Superior temporal gyrus (tissue), 1 donor: ENCODE measurements around the gene DUSP28.
A peak's percentile ranks its signal among the peaks of the same experiment; 100 is the strongest.
"Not testable (repeated sequence)": the region's sequence is repeated elsewhere in the genome, so short reads cannot be mapped to it uniquely, and the experiment has no call there.

ENCODE experiments used
- DNase-seq: peaks from one replicate; pipeline ENCODE4 v3.0.0-alpha.2; 2016; ENCODE audit errors: extremely low spot score

The DUSP28 gene

DNA sequence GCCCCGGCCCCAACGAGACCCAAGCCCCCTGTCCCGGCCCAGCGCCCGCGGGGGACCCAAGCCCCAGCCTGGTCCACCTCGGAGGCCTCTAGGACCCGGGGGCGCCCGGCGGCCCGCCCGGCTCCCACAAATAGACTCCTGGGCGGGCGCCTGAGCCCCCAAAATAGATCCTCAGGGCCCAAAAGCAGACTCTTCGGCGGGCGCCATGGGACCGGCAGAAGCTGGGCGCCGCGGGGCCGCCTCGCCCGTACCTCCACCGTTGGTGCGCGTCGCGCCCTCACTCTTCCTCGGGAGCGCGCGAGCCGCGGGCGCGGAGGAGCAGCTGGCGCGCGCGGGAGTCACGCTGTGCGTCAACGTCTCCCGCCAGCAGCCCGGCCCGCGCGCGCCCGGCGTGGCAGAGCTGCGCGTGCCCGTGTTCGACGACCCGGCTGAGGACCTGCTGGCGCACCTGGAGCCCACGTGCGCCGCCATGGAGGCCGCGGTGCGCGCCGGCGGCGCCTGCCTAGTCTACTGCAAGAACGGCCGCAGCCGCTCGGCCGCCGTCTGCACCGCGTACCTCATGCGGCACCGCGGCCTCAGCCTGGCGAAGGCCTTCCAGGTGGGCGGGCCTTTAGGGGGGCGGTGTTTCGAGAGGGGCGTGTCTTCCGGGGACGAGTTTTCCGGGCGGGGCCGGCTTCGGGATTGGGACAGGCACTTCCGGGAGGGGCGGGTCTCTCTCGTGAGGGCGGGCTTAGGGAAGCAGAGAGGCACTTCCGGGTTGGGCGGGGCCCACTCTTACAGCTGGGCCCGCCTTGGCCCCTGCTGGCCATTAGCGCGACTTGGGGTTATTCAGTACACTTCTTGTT lies 545 bp downstream of the DUSP28 start:
- DNase-seq = peak; percentile 98

DNA sequence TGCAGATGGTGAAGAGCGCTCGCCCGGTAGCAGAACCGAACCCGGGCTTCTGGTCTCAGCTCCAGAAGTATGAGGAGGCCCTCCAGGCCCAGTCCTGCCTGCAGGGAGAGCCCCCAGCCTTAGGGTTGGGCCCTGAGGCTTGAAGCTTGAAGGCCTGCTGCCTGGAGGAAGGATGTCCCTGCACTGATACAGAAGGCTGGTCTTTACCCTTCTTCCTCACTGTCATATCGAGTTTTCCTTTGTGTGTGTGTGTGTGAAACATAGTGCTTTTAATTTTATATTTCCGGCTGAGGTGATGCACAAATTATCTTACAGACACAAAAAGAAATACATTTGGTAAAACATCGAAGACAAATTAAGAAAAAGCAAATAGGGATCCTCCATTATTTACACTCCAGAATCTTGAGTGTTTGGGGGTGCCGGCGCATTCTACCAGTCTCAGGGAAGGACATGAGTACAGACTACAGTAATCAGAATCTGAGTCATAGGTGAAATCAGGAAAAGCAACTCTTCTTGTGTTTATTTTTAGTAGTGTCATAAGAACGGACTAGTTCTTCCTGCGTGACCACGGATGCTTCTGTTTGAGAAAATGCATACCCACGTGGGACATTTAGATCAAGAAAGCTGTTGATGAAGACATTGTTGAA lies 1.3 kb downstream of the DUSP28 start:
- peak; percentile 40 for DNase-seq

DNA sequence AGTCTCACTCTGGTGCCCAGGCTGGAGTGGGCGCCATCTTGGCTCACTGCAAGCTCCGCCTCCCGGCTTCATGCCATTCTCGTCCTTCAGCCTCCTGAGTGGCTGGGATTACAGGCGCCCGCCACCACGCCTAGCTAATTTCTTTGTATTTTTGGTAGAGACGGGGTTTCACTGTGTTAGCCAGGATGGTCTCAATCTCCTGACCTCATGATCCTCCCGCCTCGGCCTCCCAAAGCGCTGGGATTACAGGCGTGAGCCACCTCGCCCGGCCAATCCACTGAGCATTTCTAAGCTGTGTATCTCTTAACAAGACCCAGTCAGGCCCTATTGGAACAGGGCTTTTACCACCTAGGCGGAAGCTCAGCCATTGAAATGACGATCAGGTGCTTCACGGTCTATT lies 3.1 kb downstream of the DUSP28 start:
- not testable (repeated sequence) for DNase-seq

DNA sequence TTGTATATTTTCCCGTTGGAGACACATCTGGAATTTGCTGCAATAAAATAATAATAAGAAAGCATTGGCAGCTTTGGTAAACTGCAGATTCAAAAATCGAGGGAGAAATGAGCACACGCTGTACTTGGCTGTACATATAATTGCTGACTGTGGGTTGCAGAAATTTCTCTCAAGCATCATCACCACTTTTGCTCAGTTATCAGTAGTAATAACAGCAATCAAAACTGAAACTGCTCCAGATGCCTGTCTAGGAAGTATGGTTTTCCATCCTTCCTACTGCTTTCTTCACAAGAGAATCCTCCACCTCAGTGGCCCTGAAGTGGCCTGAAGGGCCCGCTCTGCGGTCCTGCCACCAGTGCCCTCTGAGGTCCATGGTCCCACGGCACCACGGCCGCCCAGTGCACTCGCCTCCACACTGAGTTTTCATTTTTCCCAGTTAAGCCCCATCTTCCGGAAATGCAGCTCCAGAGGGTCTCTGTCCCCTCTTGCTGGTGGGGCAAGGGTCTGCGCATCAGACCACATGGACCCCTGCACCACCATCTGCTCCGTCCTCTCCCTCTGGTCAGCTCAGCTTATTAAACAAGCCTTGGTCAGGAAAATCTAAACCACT lies 3.9 kb downstream of the DUSP28 start:
- no peak for DNase-seq

DNA sequence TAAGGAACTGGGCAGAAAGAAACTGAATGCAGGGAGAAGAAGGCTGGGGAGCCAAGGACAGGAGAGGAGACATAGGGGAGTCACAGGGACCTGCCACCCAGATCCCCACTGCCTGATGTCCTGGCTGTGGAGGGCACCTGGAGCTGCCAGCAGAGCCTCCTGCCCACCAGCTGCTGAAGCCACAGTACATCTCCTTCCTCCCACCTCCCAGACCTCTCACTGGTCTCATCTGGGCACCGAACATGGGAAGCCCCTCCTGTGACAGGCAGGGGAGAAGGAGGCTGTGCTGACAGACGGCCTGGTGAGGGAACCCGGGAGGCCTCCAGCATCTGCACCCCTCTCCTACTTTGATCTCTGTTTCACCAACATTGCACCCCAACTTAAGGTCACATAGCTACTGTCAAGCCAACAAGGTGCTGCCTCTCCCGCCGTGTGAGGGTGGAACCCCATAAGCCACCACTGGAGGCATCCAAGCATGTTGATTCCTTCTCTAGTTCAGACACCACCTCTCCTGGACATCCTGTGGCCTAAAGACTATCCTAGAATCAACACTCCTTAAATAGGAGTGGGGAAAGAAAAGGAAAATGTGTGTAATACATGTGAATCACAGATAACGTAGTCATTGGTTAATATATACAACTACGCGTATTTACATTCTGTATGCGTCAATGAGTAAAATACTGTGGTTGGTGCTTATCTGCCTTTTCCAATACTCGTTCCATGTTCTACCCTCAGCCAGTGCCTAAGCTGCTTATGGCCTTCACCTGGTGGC lies 4.6 kb downstream of the DUSP28 start:
- DNase-seq = no peak

DNA sequence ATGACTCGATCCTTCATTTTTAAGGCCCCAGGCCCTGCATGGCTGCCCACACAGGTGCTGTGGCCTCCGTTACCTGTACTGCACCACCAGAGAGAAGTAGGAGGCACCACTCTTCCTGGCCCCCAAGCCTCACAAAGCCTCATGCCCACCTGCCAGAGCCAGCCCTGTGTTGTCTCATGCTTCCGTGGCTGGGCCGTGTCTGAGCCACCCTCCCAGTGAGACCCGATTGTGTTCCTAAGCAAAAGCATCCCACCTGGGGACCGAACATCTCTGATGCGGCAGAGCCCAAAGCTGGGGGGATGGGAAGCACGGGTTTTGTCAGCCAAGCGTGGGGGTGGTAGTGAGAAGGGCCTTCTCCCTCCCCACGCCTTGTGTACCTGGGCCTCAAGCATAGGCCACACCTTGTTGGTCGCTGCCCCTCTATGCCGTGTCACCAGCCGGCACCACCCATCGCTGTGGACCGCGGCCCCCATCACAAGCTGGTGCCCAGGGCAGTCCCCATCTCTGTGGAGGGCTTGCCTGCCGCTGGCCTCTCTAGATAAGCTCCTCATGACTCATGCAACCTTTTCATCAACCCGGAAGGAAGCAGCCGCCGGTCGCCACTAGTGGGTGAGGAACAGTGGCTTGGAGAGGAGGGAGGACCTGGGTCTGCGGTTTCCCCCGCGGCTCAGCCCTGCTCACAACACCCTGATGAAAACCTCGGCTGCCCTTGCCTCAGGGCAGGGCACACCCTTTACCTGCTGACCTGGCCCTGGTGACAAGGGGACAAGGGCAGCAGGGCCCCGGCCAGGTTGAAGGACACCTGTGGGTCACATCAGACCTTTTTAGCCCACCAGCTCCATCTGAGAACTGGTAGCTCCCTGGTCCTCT lies 5.4 kb downstream of the DUSP28 start:
- DNase-seq = no peak

DNA sequence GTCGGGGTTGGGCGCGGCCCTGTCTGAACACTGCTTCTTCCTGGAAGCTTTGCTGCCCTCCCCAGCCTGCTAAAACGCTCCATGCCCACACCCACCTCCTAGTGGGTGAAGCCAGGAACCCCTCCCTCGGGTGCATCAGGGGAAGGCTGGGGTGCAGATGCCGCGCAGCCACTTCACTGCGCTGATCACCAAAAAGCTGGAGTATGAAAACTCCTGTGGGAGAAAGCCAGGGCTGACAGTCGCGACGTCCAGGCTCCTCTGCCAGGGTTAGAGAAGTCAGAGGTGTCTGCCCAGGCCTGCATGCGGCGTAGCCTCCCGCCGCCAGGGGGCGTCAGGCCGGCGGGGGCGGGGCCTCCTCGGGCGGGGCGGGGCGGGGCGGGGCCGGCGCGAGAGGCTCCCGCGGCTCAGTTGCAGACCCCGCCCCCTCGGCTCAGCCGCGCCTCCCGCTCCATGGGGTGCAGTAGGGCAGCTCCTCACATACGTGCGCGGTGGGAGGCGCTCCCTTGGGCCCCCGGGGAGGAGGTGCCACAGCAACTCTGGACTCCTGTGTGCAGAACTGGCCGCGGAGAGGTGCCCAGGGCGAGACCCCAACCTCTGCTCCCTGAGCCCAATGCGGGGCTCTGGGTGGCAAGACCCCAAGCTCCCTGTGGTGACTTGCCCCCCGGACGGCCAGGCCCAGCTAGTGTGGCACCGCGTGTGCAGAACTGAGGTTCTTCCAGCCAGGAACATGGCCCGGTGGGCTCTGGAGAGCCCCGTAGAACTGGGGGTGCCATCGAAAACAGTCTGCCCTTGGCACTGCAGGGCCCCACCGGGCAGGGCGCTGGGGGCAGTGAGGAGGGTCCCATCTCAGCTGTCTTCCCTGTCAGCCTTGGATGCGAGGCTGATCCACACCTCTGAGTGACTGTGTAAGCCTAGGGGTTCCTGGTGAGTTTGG lies 6.3 kb downstream of the DUSP28 start:
- DNase-seq = peak; percentile 78

DNA sequence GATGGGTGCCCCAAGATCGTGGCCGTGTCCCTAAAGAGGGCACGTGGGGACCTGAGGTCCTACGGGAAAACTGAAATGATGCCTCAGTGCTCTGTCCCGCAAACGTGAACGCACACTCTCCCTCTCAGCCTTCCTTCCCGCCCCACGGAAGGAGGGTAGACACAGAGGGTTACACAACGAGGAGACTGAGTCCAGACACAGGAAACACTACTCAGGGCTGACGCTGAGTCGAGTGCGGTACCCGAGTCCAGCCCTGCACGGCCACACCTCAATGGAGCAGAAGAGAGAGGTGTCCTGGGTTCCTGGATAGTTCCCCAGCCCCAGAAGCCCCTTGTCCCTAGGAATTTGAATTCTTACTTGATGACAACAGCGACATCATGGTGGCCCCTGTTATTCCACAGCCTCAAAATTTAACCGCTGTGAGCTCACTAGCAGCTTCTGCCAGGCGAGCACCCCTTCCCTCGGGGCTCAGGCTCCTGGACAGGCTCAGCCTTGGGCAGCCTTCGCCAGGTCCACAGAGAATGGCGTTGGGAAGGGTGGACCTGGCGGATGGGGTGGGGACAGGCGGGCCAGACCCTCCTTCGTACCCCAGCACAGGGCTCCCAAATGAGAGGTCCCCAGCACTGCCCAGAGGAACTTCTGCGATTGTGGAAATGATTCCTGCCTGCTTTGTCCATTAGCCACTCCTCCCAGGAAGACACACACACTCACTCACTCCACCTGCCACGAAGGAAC lies 7.1 kb downstream of the DUSP28 start:
- DNase-seq = peak; percentile 19

DNA sequence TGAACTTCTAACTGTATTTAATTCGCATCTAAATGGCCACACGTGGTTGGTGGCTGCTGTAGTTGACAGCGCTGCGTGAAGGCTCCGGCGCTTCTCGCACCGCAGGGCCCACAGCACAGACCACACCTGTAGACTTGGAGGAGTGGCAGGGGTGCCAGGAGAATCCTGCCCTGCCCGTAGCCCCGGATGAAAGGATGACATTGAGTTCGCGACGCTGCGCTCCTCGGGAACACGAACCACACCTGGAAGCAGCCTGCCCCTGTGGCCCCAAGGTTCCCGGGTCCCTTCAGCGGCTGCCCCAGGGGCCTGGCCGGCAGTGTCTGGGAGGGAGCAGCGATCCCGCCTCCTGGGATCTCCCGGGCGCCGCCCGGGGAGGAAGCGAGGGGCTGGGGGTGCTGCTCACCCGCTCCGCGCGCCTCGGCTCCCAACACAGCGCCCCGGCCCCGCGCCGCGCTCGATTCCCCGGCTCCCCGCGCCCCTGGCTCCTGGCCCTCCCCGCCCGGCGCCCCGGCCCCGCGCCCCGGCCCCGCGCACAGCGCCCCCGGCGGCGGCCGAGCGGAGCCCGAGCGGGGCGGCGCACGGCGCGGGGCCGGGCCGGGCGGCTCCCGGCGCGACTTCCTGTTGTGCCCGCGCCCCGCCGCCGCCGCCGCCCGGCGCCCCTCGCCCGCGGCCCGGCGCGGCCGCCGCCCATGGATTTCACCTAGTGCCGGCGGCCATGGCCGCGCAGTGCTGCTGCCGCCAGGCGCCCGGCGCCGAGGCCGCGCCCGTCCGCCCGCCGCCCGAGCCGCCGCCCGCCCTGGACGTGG lies 7.9 kb downstream of the DUSP28 start, which contains the start of gene RNPEPL1:
RNPEPL1 (plus strand) TSS at position 613 of the 806 bp plus-strand sequence; CDS start at position 716, 103 bp downstream.
- peak; percentile 32 for DNase-seq

DNA sequence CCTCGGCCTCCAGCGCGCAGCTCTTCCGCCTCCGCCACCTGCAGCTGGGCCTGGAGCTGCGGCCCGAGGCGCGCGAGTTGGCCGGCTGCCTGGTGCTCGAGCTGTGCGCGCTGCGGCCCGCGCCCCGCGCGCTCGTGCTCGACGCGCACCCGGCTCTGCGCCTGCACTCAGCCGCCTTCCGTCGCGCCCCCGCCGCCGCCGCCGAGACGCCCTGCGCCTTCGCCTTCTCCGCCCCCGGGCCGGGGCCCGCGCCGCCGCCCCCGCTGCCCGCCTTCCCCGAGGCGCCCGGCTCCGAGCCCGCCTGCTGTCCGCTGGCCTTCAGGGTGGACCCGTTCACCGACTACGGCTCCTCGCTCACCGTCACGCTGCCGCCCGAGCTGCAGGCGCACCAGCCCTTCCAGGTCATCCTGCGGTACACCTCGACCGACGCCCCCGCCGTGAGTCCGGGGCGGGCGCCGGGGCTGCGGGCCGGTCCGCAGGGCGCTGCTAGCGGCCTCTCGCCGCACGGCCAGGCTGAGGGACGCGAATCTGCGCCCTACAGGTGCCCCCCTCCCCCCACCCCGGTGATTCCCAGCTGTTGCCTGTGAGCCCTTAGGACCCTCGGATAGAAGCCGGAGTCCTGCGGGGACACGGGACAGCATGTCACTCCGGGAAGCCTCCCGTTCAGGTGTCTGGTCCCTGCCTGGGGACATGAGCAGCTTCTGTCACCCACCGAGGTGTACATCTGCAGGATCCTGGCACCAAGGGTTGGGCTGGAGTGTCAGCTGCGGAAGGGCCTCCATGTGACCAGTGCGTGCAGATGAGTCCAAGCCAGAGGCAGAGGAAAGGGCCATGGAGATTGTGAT lies 8.7 kb downstream of the DUSP28 start:
- DNase-seq = peak; percentile 69

DNA sequence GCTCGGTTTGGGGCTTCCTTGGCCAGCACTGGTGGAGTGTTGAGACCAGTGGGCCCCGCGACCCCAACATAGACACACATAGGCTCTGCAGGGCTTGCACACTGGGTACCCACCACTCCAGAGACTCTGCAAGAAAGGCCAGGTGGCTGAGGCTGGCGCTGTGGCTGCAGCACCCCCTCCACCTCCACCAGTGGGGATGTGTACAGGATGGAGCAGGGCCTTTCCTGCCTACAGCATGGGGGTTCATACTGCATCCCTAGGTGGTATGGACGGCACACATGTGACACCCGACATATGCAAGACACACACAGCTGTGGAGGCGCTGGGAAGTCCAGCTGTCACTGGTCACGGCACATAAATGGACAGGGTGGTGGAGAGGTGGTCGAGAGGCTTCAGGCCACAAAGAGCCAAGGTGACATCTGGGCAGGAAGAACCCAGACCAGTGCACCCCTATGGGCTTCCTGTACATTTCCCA lies 9.4 kb downstream of the DUSP28 start:
- no peak for DNase-seq

DNA sequence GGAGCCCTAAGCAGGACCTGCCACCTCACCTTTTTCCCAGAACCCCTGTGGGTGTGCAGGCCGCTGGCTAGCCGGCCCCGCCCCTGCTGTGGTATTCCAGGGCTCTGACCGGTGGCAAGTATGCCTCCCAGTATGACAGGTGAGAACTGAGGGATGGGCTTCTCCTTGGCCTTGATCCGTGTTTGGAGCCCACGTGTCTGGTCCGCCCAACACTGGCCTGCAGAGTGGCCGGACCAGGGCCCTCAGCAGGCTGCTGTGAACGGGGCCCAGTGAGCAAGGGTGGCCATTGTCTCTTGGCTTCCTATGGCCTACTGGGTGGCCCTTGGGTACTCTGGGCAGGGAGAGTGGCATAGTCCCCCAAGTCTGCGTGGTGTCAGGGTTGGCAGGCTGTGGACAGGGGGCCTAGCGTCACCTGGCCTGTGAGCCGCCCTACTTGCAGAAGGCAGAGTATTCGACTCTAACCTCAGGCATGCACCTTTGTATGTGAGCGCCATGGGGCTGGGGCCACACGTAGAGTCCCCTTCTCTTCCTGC lies 9.9 kb downstream of the DUSP28 start:
- DNase-seq = no peak

DNA sequence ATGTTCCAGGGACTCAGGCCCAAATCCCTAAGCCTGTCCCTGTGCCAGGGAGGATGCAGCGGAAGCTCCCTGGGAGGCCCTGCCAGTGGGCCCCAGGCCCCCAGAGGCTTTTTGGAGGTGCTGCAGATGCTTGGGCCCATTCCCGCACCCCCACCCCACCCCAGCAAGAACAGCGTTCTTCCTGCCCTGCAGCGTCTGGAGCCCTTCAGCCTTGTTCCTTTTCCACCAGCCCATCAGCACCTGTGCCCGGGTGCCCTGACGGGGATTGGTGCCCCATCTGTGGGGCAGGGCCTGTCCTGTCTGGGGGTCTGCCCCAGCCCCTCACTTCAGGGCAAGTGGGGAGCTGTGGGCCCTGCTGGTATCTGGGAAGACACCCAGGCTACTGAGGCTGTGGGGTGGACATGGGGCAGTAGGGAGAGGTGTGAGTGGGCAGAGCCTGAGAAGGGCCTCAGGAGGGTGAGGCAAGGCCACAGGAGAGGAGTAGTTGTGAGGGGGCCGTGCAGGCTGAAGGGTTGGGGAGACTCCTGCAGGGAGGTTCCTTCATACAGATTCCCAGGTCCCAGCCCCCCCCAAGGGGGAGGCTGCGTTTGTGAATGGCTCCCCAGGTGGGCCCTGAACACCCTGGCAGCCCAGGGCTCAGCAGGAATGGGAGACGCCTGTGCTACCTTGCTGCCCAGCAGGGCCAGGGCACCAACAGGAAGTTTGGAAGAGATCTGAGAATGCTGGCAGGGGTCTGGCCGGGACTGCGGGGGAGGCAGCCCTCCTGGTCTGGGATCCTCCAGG lies 10.6 kb downstream of the DUSP28 start:
- no peak for DNase-seq

DNA sequence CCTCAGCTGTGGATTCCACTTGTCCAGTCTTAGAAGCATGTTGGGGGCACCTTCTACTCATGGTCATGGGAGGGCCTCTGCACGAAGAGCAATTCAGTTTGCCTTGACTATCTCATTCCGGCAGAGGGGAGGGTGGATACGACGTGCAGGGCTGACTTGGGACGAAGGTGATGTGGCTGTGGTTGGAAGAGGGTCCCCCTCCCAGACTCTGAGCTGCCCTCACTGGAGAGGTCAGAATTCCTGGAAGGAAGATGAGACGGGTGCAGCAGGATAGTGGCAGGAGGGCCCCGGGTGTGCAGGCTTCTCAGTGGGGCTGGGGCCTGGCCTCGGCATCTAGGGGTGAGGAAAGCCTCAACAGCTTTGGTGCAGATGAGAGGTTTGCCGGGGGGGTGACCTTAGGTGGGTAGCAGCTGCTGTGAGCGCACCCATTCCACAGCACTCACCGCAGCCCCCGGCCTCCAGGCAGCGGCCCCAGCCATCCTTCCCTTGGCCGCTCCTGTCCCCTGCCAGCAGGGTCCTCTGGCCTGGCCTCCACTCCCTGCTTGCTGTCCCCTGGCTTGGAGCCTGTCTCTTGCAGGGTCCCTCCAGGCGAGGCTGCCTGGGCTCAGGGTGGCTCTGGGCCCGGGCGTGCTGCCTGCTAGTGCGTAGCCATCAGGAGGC lies 11.3 kb downstream of the DUSP28 start:
- no peak for DNase-seq
